ENCODE measurements around the gene DEDD. TPM values are rescaled to one million over a fixed set of nuclear protein-coding genes. Genes with fewer than 3 reads are reported as not detected.
A peak's percentile ranks its signal among the peaks of the same experiment; 100 is the strongest.

The DEDD gene
- total RNA-seq, 1 experiment from 2014 or later: 44.7 TPM

DNA sequence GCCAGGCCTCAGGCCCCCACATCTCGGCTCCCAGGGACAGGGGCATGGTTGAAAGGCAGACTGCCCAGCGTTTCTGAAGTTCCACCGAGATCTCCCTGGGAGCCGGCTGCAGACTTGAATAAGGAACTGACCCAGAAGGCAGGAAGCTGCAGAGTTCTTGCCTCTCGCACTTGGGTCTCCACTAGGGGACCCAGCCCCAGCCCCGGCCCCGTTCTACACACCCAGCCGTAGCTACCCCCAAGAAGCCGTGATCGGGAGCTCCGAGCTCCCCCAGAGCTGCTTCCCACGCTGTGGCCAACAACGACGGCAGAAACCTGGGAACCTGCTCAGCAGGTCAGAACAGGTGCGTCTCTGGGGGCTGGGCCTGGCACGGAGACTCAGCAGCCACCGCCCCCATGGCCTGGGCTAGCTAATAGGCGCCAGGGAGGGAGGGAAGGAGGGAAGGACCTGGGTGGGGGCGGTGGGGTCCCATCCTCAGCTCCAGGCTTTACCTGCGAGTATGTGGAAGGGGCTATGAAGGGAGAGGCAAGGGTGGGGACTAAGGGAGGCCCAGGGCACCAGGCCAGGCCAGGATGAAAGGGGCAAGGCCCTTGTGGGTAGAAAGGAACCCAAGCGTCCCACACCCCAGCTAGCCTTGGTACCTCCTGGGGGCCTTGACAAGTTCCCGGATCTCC, 43.1 kb downstream of the DEDD start, which contains the start of gene NECTIN4:
Gene NECTIN4 (minus strand): TSS at position 308 of the 674 bp plus-strand sequence. CDS start 262 bp downstream, at position 46.
- no peak within 1 kb of the TSS for H3K23ac ChIP-seq (ENCODE audit: insufficient read length, low read depth, low read length)
- no peak within 1 kb of the TSS for H2BK15ac ChIP-seq (ENCODE audit: low read depth, low read length)
- H2AFZ ChIP-seq (ENCODE audit: low read length): no peak within 1 kb of the TSS
- Mint-ChIP-seq H3K36me3 (ENCODE audit: insufficient read depth in 1 of 3, low read depth in 3 of 3) (no peaks in the 10 kb centered on the region), H3K27ac (peak within 1 kb of the TSS in 1 of 3 experiments; percentile 62; a peak in 2 of 7 replicates), H3K27me3 (ENCODE audit: low read depth) (peaks cover 1% of the 10 kb centered on the region; the same call in 1 of the 2 replicates), H3K4me3 (no peak within 1 kb of the TSS), H3K9me3 (no peaks in the 10 kb centered on the region), H3K4me1 (peaks cover 30 to 31% of the 10 kb centered on the region in 2 experiments)
- H3K27ac ChIP-seq (ENCODE audit: insufficient read length, low read depth, low read length): no peak within 1 kb of the TSS
- H3K14ac ChIP-seq (ENCODE audit: insufficient read depth, low read length): no peak within 1 kb of the TSS; the same call in 1 of the 2 replicates
- H3T11ph ChIP-seq (ENCODE audit: low read length): no peak within 1 kb of the TSS
- H3K18ac ChIP-seq (ENCODE audit: insufficient read length, low read depth, low read length): no peak within 1 kb of the TSS
- no peak within 1 kb of the TSS for H4K91ac ChIP-seq (ENCODE audit: insufficient read length, low read depth, low read length)
- WGBS (ENCODE audit: extremely low coverage, insufficient read length, low lambda C conversion rate): no CpG with 5 or more reads among the region's 22 CpGs
- peak; percentile 53 for DNase-seq
- H2AK5ac ChIP-seq (ENCODE audit: insufficient read length, low read length): no peak within 1 kb of the TSS
- no peak within 1 kb of the TSS for H3K4me2 ChIP-seq (ENCODE audit: insufficient read depth, insufficient read length, low read length)
- H4K8ac ChIP-seq (replicated peaks; ENCODE audit: insufficient read length, low read depth, low read length): no peak within 1 kb of the TSS
- H3K56ac ChIP-seq (ENCODE audit: insufficient read length, low read depth, low read length): no peak within 1 kb of the TSS
- no peaks in the 10 kb centered on the region for H4K20me1 ChIP-seq (ENCODE audit: control insufficient read depth, insufficient read depth, insufficient read length)
- H2BK5ac ChIP-seq (ENCODE audit: insufficient read length, low read length): no peak within 1 kb of the TSS
- H3K9me3 ChIP-seq (ENCODE audit: control insufficient read depth, low read depth, low read length): no peaks in the 10 kb centered on the region
- no peak within 1 kb of the TSS for H3K4ac ChIP-seq (ENCODE audit: low read depth, low read length)
- H2BK20ac ChIP-seq (ENCODE audit: low read depth, low read length, poor library complexity, severe bottlenecking): no peak within 1 kb of the TSS
- no peak within 1 kb of the TSS for H2BK120ac ChIP-seq (ENCODE audit: low read depth, low read length, poor library complexity, severe bottlenecking)
- H4K5ac ChIP-seq (ENCODE audit: insufficient read length, low read depth, low read length): no peak within 1 kb of the TSS
- H3K9ac ChIP-seq (ENCODE audit: extremely low read depth, insufficient read length, low read length): no peak within 1 kb of the TSS
- H3K4me1 ChIP-seq (ENCODE audit: insufficient read depth, low read length): no peaks in the 10 kb centered on the region
- no peaks in the 10 kb centered on the region for H3K79me2 ChIP-seq (ENCODE audit: insufficient read depth, low read length)
- H3K27me3 ChIP-seq (ENCODE audit: insufficient read depth, low read length): no peaks in the 10 kb centered on the region; the same call in 1 of the 2 replicates
- TF ChIP-seq, protein P1, sequence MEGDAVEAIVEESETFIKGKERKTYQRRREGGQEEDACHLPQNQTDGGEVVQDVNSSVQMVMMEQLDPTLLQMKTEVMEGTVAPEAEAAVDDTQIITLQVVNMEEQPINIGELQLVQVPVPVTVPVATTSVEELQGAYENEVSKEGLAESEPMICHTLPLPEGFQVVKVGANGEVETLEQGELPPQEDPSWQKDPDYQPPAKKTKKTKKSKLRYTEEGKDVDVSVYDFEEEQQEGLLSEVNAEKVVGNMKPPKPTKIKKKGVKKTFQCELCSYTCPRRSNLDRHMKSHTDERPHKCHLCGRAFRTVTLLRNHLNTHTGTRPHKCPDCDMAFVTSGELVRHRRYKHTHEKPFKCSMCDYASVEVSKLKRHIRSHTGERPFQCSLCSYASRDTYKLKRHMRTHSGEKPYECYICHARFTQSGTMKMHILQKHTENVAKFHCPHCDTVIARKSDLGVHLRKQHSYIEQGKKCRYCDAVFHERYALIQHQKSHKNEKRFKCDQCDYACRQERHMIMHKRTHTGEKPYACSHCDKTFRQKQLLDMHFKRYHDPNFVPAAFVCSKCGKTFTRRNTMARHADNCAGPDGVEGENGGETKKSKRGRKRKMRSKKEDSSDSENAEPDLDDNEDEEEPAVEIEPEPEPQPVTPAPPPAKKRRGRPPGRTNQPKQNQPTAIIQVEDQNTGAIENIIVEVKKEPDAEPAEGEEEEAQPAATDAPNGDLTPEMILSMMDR (conservative IDR thresholded peaks at IDR 0.05): peak; percentile 27; the same call in 2 of the 3 replicates
- H3K23me2 ChIP-seq (ENCODE audit: insufficient read length, low read depth, low read length, poor library complexity, severe bottlenecking): no peaks in the 10 kb centered on the region
- no peak within 1 kb of the TSS for H2BK12ac ChIP-seq (ENCODE audit: insufficient read length, low read depth, low read length)
- no peaks in the 10 kb centered on the region for H3K79me1 ChIP-seq (ENCODE audit: insufficient read depth, low read depth, low read length, poor library complexity, severe bottlenecking)
